Vagina (tissue), 2 donors: ENCODE data around the gene GSK3A. TPM values are rescaled to one million over a fixed set of nuclear protein-coding genes. Genes with fewer than 3 reads are reported as not detected.

Source experiments
- DNase-seq, 2 donors: peaks; one replicate each; pipeline ENCODE4 v3.0.0-alpha.2; 2017; ENCODE audit errors: extremely low spot score in 2 of 2
- H3K27ac ChIP-seq: fragments of 200-600 bp; sonication (generic); one replicate; pipeline ENCODE4 v1.5.1; 2019
- H3K27me3 ChIP-seq: fragments of 200-600 bp; sonication (generic); one replicate; pipeline ENCODE4 v1.5.1; 2019
- H3K36me3 ChIP-seq, 2 donors: fragments of 200-600 bp; sonication (generic); one replicate each; pipeline ENCODE4 v1.5.1; 2017 to 2019
- H3K4me1 ChIP-seq: fragments of 200-600 bp; sonication (generic); one replicate; pipeline ENCODE4 v1.5.1; 2019
- H3K4me3 ChIP-seq, 2 donors: fragments of 200-600 bp; sonication (generic); 1 replicate in 1 of 2; 2 replicates in 1 of 2; pipeline ENCODE4 v1.5.1; 2016 to 2019
- H3K9me3 ChIP-seq: fragments of 200-600 bp; sonication (generic); one replicate; pipeline ENCODE4 v1.5.1; 2019
- CTCF ChIP-seq, 3 experiments: fragments of 450-650 bp in 2 of 3; fragments of 200-600 bp in 1 of 3; sonication (generic) in 1 of 3; IDR thresholded peaks; one replicate each; pipeline ENCODE4 v1.5.1; 2017 to 2019; ENCODE audit warnings: antibody characterized with exemption in 3 of 3, mild to moderate bottlenecking in 2 of 3, moderate library complexity in 2 of 3
- POLR2AphosphoS5 ChIP-seq, 2 donors: sonication (generic); formaldehyde crosslinking; IDR thresholded peaks; one replicate each; pipeline ENCODE4 v1.9.0; 2017; ENCODE audit warnings: antibody characterized with exemption in 2 of 2, mild to moderate bottlenecking in 2 of 2, low read depth in 1 of 2; ENCODE audit not compliant: insufficient read depth in 1 of 2
- intact Hi-C: fragments of 100-400 bp; cut with DNase I; formaldehyde crosslinking; loops from one replicate; pipeline ENCODE4 v1.15.1; 2023
- total RNA-seq: library from RNA; depleted of rRNA; stranded (reverse); fragments of >200 nt; gene quantifications from one replicate; pipeline ENCODE4 v1.2.3, GENCODE V29; 2016

The GSK3A gene
- total RNA-seq, 1 donor from 2014 or later: 21.1 TPM

GRCh38 chr19:42184401-42184861 lies 58.0 kb downstream of the GSK3A start:
- Histone ChIP-seq H3K27me3 (peaks cover under 1% of the 10 kb centered on the region), H3K9me3 (no peaks in the 10 kb centered on the region), H3K4me1 (no peaks in the 10 kb centered on the region), H3K36me3 (no peaks in the 10 kb centered on the region), H3K4me3 (no peak overlapping the region), H3K27ac (no peak overlapping the region)
- no peak for DNase-seq
- intact Hi-C loops: loop anchor here (5.0 kb wide), 1 partner anchor 52 kb away; the partner anchor contains the start of gene POU2F2
- TF ChIP-seq CTCF (IDR thresholded peaks at IDR 0.05): peak; percentile 67 to 79 (median 75)
- TF ChIP-seq POLR2AphosphoS5 (IDR thresholded peaks at IDR 0.05; ENCODE audit: insufficient read depth in 1 of 2, low read depth in 1 of 2): no peak

Other genes starting within 250 kb of the GSK3A start
- 4.7 TPM for gene ATP1A3, start 248.4 kb downstream of the GSK3A start, total RNA-seq
- gene GRIK5, start 172.4 kb downstream of the GSK3A start, total RNA-seq: 2.5 TPM
- 26.5 TPM for gene ZNF574, start 166.4 kb downstream of the GSK3A start, total RNA-seq
- gene POU2F2, start 110.2 kb downstream of the GSK3A start, total RNA-seq: 0.74 TPM
- 25.3 TPM for gene DEDD2, start 24.9 kb downstream of the GSK3A start, total RNA-seq
- gene ZNF526, start 22.3 kb downstream of the GSK3A start, total RNA-seq: 6.1 TPM
- 44.7 TPM for gene ERF, start 12.5 kb upstream of the GSK3A start, total RNA-seq
- 36.1 TPM for gene CIC, start 26.6 kb upstream of the GSK3A start, total RNA-seq
- not detected for gene PRR19, start 59.5 kb upstream of the GSK3A start, total RNA-seq
- 21.9 TPM for gene PAFAH1B3, start 60.0 kb upstream of the GSK3A start, total RNA-seq
- gene TMEM145, start 70.7 kb upstream of the GSK3A start, total RNA-seq: not detected
- 13.5 TPM for gene MEGF8, start 83.0 kb upstream of the GSK3A start, total RNA-seq
- gene CNFN, start 147.7 kb upstream of the GSK3A start, total RNA-seq: 106 TPM
- 102 TPM for gene LIPE, start 184.8 kb upstream of the GSK3A start, total RNA-seq
- 2.9 TPM for gene CXCL17, start 200.3 kb upstream of the GSK3A start, total RNA-seq